GM19372 (cell line): Measurements from ENCODE around the gene CCND1.

ENCODE experiments used
- ATAC-seq: cut with Tn5 transposase; IDR thresholded peaks from one replicate; pipeline ENCODE4 v1.9.1; 2021; ENCODE audit warnings: mild to moderate bottlenecking, low read depth, moderate library complexity; ENCODE audit not compliant: unreplicated experiment

CCND1 gene

DNA sequence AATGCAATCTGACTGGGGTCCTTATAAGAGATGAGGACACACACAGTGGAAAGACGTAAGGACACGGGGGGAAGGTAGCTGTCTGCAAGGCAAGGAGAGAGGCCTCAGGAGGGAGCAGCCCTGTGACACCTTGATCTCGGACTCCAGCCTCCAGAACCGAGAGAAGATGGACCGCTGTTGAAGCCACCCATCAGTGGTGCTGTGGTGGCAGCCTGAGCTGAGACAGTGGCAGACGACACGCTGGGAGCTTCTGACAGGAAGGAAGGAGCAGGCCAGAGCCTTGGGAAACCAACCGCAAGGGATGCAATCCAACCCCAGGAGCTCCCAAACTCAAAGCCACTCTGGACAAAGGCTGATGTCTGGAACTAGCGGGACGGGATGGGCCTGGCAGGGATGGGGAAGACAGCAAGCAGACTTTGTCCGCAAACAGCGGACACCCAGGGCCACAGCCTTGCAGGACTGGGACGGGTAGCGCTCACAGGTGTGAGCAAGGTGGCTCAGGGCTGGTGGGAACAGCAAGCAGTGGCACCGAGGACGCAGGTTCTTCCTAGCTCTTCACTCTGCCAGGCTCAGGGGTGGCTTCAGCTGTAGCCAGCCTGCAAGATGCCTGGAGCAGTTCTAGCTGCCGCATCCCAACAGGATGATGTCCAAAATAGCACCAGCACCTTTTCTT, 23.3 kb downstream of the CCND1 start:
- ATAC-seq: no peak

DNA sequence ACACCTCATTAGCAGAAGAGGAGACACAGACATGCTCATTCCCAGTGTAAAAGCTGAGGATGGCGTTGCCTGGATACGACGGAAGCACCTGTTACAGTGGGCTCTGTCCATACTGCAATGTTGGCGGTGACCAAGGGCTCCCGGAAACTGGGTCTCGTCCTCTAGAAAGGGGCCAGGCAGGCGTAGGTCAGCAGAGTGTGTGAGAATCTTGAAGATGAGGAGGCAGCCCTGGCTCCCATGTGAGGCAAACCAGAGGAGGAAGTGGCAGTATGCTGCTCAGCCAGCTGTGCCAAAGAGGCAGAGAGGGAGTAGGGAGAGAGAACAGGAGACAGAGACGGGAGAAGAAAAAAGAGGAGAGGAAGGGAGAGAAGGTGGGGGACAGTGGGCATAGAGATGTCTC, 23.9 kb downstream of the CCND1 start:
- no peak for ATAC-seq

DNA sequence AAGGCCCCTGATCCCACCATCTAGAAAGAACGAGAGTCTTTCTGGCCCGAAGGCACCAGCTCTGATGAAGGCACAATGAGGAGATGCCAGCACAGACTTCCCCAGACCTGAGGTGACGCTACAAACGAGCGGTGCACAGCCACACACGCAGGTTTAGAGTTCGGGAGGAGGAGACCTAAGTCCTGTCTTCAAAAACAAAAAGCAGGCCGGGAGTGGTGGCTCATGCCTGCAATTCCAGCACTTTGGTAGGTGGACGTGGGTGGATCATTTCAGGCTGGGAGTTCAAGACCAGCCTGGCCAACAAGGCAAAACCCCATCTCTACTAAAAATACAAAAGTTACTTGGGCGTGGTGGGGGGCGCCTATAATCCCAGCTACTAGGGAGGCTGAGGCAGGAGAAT, 24.7 kb downstream of the CCND1 start:
- no peak for ATAC-seq

GRCh38 chr11:69666261-69666660, 25.3 kb downstream of the CCND1 start:
- ATAC-seq: no peak

- no peak for ATAC-seq
Measured at GRCh38 chr11:69666752-69667536, 26.0 kb downstream of the CCND1 start.

DNA sequence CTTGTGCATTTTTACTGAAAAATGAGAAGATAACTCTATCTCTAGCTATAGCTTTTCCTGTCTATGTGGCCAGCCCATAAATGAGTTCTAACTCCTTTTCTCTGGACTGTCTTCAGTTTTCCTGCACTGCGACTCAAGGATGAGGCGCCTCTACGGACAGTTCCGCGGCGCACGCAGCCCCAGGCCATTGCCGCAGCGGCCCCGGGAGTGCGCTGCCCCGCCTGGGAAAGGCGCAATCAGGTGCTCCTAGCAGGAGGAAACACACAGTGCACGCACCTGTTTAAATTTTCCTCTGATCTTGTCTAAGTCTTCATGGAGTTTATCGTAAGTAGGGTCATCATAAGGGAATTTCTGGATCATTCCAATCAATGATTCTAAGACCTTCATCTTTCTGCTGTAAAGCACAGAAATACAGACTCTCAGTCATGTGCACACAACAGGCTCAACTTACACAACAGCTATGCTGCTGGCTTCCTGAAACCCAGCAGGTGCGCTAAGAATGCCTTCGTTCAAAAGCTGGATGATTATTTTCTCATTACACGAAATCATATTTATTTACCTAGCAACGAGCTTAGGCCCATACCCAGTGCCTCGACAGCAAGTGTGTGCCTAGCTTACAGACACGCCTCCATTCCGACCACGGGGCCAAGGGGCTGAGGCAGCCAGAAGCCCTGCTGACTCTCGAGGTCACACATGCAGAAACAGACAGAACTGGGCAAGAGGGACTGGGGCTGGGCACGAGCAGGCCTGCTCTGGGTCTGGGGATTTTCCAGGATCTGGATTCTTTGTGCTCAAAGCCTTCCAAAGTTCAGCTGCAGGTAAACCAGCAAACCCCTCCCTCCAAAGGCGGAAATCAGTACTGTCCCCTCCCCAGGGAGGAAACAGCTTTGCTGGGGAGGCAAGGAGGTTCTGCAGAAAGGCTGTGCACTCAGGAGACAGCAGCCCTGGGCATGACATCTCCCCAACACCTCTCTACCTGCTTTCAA, 27.0 kb downstream of the CCND1 start:
- no peak for ATAC-seq

- no peak for ATAC-seq
Measured at GRCh38 chr11:69669486-69669885, 28.5 kb downstream of the CCND1 start.

DNA sequence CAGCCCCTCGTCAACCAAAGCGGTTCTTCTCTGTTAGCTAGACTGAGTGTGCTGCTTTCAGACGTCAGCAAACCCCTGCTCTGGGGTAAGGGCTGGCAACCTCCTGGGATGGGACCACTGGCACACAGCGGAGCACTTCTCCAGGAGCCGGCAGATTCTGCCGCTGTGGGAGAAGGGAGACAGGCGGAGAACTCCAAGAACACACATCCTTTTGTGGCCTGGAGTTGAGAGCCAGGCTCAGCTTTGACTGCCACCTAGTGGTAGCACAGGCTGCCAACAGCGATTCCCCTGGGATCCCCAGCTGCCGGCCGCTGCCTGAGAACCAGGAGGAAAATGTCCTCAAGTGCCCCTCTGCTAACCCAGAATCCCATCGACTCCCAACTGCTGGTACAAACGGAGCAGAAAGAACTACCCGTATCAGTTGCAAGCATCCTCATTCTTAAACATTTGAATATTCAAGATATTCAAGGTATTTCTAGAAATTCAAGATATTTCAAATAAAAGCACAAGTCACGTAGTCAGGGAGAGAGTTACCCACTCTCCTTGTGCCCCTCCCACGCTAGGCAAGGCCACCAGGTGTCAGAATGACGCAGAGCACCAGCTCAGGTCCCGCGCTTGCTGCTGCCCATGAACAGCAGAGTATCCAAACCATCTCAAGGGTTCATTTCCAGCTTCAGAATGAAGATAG, 29.3 kb downstream of the CCND1 start:
- no peak for ATAC-seq

- ATAC-seq: no peak
Measured at GRCh38 chr11:69671734-69672465, 30.9 kb downstream of the CCND1 start.

- no peak for ATAC-seq
Measured at GRCh38 chr11:69674267-69674885, 33.4 kb downstream of the CCND1 start.

GRCh38 chr11:69674886-69675714, 34.1 kb downstream of the CCND1 start, which contains the start of gene LTO1:
Gene LTO1 (minus strand): TSS chr11:69675353. CDS start chr11:69675239, 114 bp downstream.
- ATAC-seq: peak; percentile 93

DNA sequence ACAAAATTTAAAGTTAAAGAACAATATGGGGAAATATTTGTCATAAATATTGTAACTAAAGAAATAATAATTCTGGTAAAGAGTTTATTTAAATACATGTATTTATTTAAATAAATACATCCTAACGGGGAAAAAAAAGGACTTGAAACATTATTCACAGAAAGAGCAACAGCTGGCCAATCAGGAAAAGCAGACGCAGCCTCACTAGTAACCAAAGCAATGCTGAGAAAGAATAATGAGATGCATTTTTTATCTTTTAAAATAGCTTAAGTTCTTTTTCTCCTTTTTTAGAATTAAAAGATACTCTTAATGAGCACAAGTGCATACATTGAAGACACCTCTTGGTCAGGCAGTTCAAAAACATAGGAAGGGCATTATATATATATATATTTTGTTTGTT, 36.8 kb downstream of the CCND1 start:
- ATAC-seq: no peak

DNA sequence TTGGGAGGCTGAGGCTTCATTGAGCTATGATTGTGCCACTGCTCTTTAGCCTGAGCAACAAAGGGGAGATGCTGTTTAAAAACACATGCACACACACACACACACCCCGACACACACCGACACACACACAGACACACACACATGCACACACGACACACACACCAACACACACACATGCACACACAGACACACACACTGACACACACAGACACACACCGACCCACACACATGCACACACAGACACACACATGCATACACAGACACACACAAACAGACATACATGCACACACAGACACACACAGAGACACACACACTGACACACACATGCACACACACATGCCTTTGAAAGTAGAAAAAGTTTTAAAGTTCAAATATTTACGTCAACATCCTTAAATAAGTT, 39.7 kb downstream of the CCND1 start:
- ATAC-seq: no peak

DNA sequence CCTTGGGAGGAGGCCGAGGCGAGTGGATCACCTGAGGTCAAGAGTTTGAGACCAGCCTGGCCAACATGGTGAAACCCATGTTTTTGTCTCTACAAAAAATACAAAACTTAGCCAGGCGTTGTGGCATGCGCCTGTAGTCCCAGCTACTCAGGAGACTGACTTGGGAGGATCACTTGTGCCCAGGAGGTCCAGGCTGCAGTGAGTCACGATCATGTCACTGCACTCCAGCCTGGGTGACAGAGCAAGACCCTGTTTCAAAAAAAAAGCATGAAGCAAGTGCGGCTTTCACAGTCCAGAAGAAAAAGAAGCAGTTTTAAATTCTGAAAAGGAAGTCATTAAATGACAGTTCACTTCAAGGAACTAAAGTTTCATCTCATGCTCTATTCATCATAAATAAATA, 41.3 kb downstream of the CCND1 start:
- ATAC-seq: no peak

- no peak for ATAC-seq
Measured at GRCh38 chr11:69682681-69683326, 41.8 kb downstream of the CCND1 start.

- no peak for ATAC-seq
Measured at GRCh38 chr11:69683764-69684333, 42.9 kb downstream of the CCND1 start.

DNA sequence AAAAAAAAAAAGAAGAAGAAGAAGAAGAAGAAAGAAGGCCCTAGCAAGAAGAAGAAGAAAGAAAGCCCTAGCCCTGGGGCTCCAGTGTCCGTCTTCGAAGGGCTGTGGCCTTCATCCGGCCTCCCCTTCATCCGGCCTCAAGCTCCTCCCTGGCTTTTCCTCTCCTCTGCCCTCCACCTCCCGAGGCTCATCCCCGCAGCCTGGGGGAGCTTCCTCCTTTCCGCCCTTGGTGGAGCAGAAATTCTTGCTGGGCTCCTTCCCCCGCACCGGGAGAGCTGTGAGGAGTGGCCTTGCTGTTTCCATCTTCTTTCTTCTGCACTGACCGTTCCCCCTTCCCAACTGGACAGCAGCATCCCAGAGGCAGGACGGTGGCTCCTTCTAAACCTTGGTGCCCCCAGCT, 43.7 kb downstream of the CCND1 start:
- ATAC-seq: no peak

GRCh38 chr11:69685348-69685747, 44.4 kb downstream of the CCND1 start:
- no peak for ATAC-seq
